Renal cortical epithelial cell (primary cell): ENCODE data around the gene LRP11. TPM values are rescaled to one million over a fixed set of nuclear protein-coding genes. Genes with fewer than 3 reads are reported as not detected.
A peak's percentile ranks its signal among the peaks of the same experiment; 100 is the strongest.
"Not testable (repeated sequence)": the region's sequence is repeated elsewhere in the genome, so short reads cannot be mapped to it uniquely, and the experiment has no call there.

ENCODE experiments used
- DNase-seq: peaks from one replicate; pipeline ENCODE4 v3.0.0-alpha.2; 2011; ENCODE audit warnings: low read depth
- total RNA-seq: library from RNA; depleted of rRNA; stranded (reverse); fragments of >200 nt; gene quantifications from 2 replicates; pipeline ENCODE4 v1.2.3, GENCODE V29; 2014

LRP11 gene
- total RNA-seq, 1 donor from 2014 or later = 34.4 TPM

- DNase-seq = no peak
Observed at GRCh38 chr6:149869275-149869892, 5.2 kb upstream of the LRP11 start.

GRCh38 chr6:149867876-149868640 lies 3.9 kb upstream of the LRP11 start:
- peak; percentile 75 for DNase-seq

GRCh38 chr6:149864578-149865535 lies 698 bp upstream of the LRP11 start:
- DNase-seq = peak; percentile 71

GRCh38 chr6:149862922-149863697 lies 1.0 kb downstream of the LRP11 start:
- peak; percentile 65 for DNase-seq

- not testable (repeated sequence) for DNase-seq
Observed at GRCh38 chr6:149862424-149862738, 1.8 kb downstream of the LRP11 start.

GRCh38 chr6:149861603-149862423 lies 2.3 kb downstream of the LRP11 start:
- DNase-seq = no peak

- peak; percentile 53 for DNase-seq
Observed at GRCh38 chr6:149860834-149861602, 3.1 kb downstream of the LRP11 start.

- no peak for DNase-seq
Observed at GRCh38 chr6:149860513-149860833, 3.7 kb downstream of the LRP11 start.

- DNase-seq = no peak
Observed at GRCh38 chr6:149859938-149860337, 4.2 kb downstream of the LRP11 start.

- DNase-seq = peak; percentile 86
Observed at GRCh38 chr6:149859368-149859767, 4.8 kb downstream of the LRP11 start.

GRCh38 chr6:149857541-149857940 lies 6.6 kb downstream of the LRP11 start:
- no peak for DNase-seq

GRCh38 chr6:149856256-149856994 lies 7.7 kb downstream of the LRP11 start:
- DNase-seq = no peak

GRCh38 chr6:149855741-149856140 lies 8.4 kb downstream of the LRP11 start:
- no peak for DNase-seq

GRCh38 chr6:149855040-149855654 lies 9.0 kb downstream of the LRP11 start:
- peak; percentile 96 for DNase-seq

GRCh38 chr6:149854532-149854931 lies 9.6 kb downstream of the LRP11 start:
- DNase-seq = peak; percentile 41

- DNase-seq = not testable (repeated sequence)
Observed at GRCh38 chr6:149854017-149854416, 10.1 kb downstream of the LRP11 start.

GRCh38 chr6:149852881-149853280 lies 11.3 kb downstream of the LRP11 start:
- DNase-seq = no peak

GRCh38 chr6:149852180-149852579 lies 12.0 kb downstream of the LRP11 start:
- peak; percentile 55 for DNase-seq
